Measurements from ENCODE around the gene FUT8.
A peak's percentile ranks its signal among the peaks of the same experiment; 100 is the strongest.

FUT8 gene

GRCh38 chr14:65560340-65561027, 148.0 kb downstream of the FUT8 start:
- no peak for DNase-seq

- no peak for DNase-seq
Measured at GRCh38 chr14:65564370-65564769, 151.8 kb downstream of the FUT8 start.

GRCh38 chr14:65565948-65566347, 153.4 kb downstream of the FUT8 start:
- DNase-seq, result no peak

GRCh38 chr14:65566820-65567522, 154.4 kb downstream of the FUT8 start:
- DNase-seq, result no peak

- no peak for DNase-seq
Measured at GRCh38 chr14:65574611-65575010, 162.1 kb downstream of the FUT8 start.

- no peak for DNase-seq
Measured at GRCh38 chr14:65575389-65575788, 162.9 kb downstream of the FUT8 start.

GRCh38 chr14:65580973-65581372, 168.4 kb downstream of the FUT8 start:
- no peak for DNase-seq

- no peak for DNase-seq
Measured at GRCh38 chr14:65581378-65581777, 168.8 kb downstream of the FUT8 start.

GRCh38 chr14:65581799-65582198, 169.3 kb downstream of the FUT8 start:
- DNase-seq, result no peak

GRCh38 chr14:65585216-65585615, 172.7 kb downstream of the FUT8 start:
- no peak for DNase-seq

- no peak for DNase-seq
Measured at GRCh38 chr14:65588426-65589140, 176.1 kb downstream of the FUT8 start.

- DNase-seq, result no peak
Measured at GRCh38 chr14:65594153-65594881, 181.8 kb downstream of the FUT8 start.

- DNase-seq, result no peak
Measured at GRCh38 chr14:65594882-65595237, 182.3 kb downstream of the FUT8 start.

GRCh38 chr14:65599375-65599774, 186.8 kb downstream of the FUT8 start:
- no peak for DNase-seq

- no peak for DNase-seq
Measured at GRCh38 chr14:65600742-65601141, 188.2 kb downstream of the FUT8 start.

- no peak for DNase-seq
Measured at GRCh38 chr14:65604535-65604934, 192.0 kb downstream of the FUT8 start.

GRCh38 chr14:65604936-65605335, 192.4 kb downstream of the FUT8 start:
- DNase-seq, result peak in 1 of 2 experiments; percentile 4

GRCh38 chr14:65606460-65606859, 193.9 kb downstream of the FUT8 start:
- DNase-seq, result no peak

- DNase-seq, result no peak
Measured at GRCh38 chr14:65613131-65613650, 200.7 kb downstream of the FUT8 start.

GRCh38 chr14:65618996-65619395, 206.5 kb downstream of the FUT8 start:
- DNase-seq, result no peak

- no peak for DNase-seq
Measured at GRCh38 chr14:65620195-65620594, 207.7 kb downstream of the FUT8 start.

GRCh38 chr14:65622703-65623102, 210.2 kb downstream of the FUT8 start:
- DNase-seq, result no peak

- DNase-seq, result no peak
Measured at GRCh38 chr14:65623759-65624158, 211.2 kb downstream of the FUT8 start.
